ENCODE data around the gene DUSP7. TPM values are rescaled to one million over a fixed set of nuclear protein-coding genes. Genes with fewer than 3 reads are reported as not detected.

Gene DUSP7
- total and polyA plus RNA-seq, 9 of the 15 experiments (the other 6 are each of a cell fraction or from before 2014, with no cell fraction given), result 0.45 to 15.8 (median 8.2) TPM

- Histone ChIP-seq H3K9me3 (replicated peaks; ENCODE audit: control insufficient read depth, insufficient read depth, low read depth, low read length) (no peaks in the 10 kb centered on the region), H3K27ac (ENCODE audit: extremely low read depth, low read depth, low read length) (no peak overlapping the region), H4K20me1 (replicated peaks; ENCODE audit: control insufficient read depth, insufficient read depth, low read length) (no peaks in the 10 kb centered on the region), H3K9me1 (ENCODE audit: control insufficient read depth, insufficient read depth, low read length) (no peaks in the 10 kb centered on the region), H3K9ac (ENCODE audit: insufficient read depth in 1 of 2, low read depth in 2 of 2, low read length in 2 of 2) (no peak overlapping the region; a peak in 1 of 4 replicates), H2AFZ (ENCODE audit: low read depth, low read length) (no peak overlapping the region), H3K4me1 (replicated peaks in 1 of 2; ENCODE audit: control insufficient read depth in 2 of 2, insufficient read depth in 2 of 2, low read length in 2 of 2) (peaks cover 25 to 50% of the 10 kb centered on the region in 2 experiments), H3K36me3 (ENCODE audit: control insufficient read depth, insufficient read depth, low read length) (peaks cover 18% of the 10 kb centered on the region; the same call in 2 of the 3 replicates), H3K4me3 (no peak overlapping the region), H3K79me2 (ENCODE audit: control insufficient read depth, insufficient read depth, low read length) (no peaks in the 10 kb centered on the region), H3K4me2 (ENCODE audit: insufficient read depth, low read length) (no peak overlapping the region), H3K27me3 (ENCODE audit: control insufficient read depth in 2 of 2, insufficient read depth in 2 of 2, low read length in 2 of 2) (no peaks in the 10 kb centered on the region)
- no TSS peak for BruUV-seq (replicated peaks)
- CTCF ChIA-PET (ENCODE audit: low intra/inter-chr PET ratio), result no interaction called here
- POLR2A ChIA-PET, result no interaction called here
- no peak for TF ChIP-seq DDX20 (tag; IDR thresholded peaks at IDR 0.05; ENCODE audit: low read depth)
- TF ChIP-seq GMEB1 (CRISPR knock-in tag; IDR thresholded peaks at IDR 0.05), result no peak
- ATAC-seq (no peak), FAIRE-seq (no peak), DNase-seq (ENCODE audit: extremely low read depth in 1 of 4, low spot score in 3 of 4) (no peak)
- intact Hi-C loops (cut with micrococcal nuclease), result no loop called here
- 69% methylated on average over 3 of the region's 3 CpGs for WGBS (ENCODE audit: insufficient coverage, low coverage, missing lambda C conversion rate)
- in situ Hi-C loops (cut with MboI), result no loop called here
Observed at GRCh38 chr3:52077925-52078324, 21.6 kb upstream of the DUSP7 start.
